ENCODE measurements around the gene FHL1.

DNA sequence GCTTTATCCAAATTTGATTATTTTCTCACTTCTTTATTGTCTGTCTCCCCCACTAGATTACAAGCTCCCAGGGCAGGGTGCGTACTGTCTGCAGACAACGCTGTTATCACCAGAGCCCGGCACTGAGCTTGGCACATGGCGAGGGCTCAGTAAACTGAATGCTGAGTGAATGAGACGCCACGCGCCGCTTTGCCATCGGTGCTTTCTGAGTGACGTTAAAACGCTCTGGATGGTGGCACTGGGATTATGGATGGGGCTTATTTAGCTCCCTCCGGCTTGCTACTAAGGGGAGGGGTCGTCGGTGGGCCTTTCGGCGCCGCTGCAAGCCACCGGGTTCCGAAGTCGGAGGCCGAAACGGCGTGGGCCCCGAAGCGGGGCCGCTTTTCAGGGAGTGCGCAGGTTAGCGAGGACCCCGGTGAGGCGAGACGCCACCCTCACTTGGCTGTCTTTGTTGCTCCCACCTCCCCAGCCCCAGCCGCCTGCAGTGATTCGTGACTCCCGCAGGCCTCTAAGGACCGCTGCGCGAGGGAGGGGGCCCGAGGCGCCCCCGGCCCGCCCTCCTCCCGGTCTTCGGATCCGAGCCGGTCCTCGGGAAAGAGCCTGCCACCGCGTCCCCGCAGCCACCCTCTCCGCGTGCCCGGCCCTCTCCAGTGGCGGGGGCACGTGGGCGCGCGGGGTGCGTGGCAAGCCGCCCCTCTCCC lies 569 bp upstream of the FHL1 start:
- TF ChIP-seq, protein P1, sequence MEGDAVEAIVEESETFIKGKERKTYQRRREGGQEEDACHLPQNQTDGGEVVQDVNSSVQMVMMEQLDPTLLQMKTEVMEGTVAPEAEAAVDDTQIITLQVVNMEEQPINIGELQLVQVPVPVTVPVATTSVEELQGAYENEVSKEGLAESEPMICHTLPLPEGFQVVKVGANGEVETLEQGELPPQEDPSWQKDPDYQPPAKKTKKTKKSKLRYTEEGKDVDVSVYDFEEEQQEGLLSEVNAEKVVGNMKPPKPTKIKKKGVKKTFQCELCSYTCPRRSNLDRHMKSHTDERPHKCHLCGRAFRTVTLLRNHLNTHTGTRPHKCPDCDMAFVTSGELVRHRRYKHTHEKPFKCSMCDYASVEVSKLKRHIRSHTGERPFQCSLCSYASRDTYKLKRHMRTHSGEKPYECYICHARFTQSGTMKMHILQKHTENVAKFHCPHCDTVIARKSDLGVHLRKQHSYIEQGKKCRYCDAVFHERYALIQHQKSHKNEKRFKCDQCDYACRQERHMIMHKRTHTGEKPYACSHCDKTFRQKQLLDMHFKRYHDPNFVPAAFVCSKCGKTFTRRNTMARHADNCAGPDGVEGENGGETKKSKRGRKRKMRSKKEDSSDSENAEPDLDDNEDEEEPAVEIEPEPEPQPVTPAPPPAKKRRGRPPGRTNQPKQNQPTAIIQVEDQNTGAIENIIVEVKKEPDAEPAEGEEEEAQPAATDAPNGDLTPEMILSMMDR (IDR thresholded peaks at IDR 0.05) = no peak
- TF ChIP-seq POLR2AphosphoS5 (IDR thresholded peaks at IDR 0.05) = no peak
- no peak for TF ChIP-seq POLR2A (IDR thresholded peaks at IDR 0.05)
- no peak for TF ChIP-seq EP300 (IDR thresholded peaks at IDR 0.05)

Measured in upper lobe of left lung (tissue), 4 donors.